ENCODE measurements around the gene ZSCAN30. TPM values are rescaled to one million over a fixed set of nuclear protein-coding genes. Genes with fewer than 3 reads are reported as not detected.

ZSCAN30 gene
- total and polyA plus RNA-seq, 10 donors, result 7.2 to 39.2 (median 23.9) TPM

DNA sequence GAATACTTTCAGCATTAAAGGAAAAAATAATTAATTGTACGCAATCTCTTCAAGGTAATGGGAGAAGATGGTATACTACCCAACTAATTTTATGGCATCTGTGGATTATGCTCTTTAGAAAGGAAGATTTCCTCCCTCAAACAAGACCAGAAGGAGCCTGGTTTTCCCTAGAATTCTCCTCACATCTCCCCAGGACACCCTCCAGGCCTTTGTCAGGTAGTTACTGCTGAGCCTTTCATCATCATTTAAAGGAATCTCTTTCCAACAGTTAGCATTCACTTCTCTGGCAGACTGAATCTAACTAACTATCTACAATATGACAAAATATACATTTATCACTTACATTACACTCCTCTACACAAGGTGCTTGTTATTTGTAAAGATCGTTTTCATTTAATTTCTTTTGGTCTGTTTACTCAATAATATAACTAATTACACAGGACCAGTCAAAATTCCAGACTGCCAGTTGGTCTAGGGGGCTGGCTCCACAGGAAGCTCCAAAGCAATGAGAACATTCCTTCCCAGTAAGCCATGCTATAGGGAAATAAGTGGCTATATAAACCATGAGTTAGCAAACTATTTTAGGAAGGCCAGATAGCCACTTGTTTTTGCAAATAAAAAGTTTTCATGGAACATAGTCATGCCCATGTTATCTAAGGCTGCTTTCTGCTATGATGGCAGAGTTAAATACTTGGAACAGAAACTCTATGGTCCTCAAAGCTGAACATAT lies 35.1 kb upstream of the ZSCAN30 start:
- H3K4me3 ChIP-seq, result no peak overlapping the region
- TF ChIP-seq POLR2AphosphoS5 (IDR thresholded peaks at IDR 0.05) (no peak), POLR2A (IDR thresholded peaks at IDR 0.05) (no peak)
- TF ChIP-seq, protein P1, sequence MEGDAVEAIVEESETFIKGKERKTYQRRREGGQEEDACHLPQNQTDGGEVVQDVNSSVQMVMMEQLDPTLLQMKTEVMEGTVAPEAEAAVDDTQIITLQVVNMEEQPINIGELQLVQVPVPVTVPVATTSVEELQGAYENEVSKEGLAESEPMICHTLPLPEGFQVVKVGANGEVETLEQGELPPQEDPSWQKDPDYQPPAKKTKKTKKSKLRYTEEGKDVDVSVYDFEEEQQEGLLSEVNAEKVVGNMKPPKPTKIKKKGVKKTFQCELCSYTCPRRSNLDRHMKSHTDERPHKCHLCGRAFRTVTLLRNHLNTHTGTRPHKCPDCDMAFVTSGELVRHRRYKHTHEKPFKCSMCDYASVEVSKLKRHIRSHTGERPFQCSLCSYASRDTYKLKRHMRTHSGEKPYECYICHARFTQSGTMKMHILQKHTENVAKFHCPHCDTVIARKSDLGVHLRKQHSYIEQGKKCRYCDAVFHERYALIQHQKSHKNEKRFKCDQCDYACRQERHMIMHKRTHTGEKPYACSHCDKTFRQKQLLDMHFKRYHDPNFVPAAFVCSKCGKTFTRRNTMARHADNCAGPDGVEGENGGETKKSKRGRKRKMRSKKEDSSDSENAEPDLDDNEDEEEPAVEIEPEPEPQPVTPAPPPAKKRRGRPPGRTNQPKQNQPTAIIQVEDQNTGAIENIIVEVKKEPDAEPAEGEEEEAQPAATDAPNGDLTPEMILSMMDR (IDR thresholded peaks at IDR 0.05 in 8 of 11, conservative IDR thresholded peaks at IDR 0.05 in 3 of 11), result no peak
- no peaks in the 10 kb centered on the region for H3K27me3 ChIP-seq (replicated peaks in 1 of 7)
- no peak overlapping the region for H3K27ac ChIP-seq
- DNase-seq, result no peak
- H3K9me3 ChIP-seq, result peaks cover 0 to 16% (median 0%) of the 10 kb centered on the region in 8 donors
- intact Hi-C loops (cut with DNase I; ENCODE audit: low total_unique reads), result no loop called here
- no peaks in the 10 kb centered on the region for H3K4me1 ChIP-seq
- H3K36me3 ChIP-seq, result no peaks in the 10 kb centered on the region
- 33 to 89% (median 61%) methylated on average over 2 of the region's 2 CpGs for WGBS, 5 donors

DNA sequence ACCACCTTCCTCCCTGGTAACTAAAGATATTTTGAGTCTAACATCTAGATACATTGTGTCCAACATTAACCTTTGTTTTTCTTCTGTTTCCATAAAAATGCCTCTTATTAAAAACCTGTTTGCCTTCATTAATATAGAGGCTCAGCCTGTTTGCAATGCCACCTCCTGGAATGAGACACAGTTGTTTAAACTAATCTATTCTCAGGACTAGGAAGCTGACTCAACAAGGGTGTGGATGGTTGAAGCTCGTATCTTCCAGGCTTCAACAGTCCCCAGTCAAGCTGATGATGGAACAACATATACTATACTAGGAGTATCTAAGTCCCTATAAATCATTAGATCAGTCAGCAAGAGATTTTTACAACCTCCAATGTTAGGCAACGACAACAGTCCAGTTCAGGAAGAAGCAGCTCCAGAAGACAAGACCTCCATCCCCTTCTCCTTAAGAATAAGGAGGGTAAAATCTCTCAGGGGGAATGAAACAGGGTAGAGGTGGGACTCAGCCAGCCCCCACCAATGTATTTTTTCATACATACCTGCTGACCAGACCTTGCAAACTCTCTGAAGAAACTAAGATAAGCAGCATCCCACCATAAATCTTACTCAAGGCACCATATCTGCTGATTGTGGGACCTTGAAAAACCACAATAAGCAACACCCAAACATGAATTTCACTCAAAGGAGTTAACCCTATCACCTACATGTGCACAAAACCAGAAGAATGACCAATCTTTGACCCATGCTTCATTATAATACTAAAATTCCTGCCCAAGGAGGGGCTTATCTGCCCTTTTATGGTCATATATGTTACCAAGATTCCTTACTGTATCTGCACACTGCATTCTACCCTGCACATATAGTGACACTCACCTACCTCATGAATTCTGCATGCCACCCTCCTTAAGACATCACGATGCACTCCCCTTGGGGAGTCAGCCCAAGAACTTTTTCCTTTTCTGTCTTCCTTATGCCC lies 32.7 kb upstream of the ZSCAN30 start:
- 84 to 89% (median 86%) methylated on average over 3 of the region's 3 CpGs for whole genome bisulfite sequencing, 5 donors
- Histone ChIP-seq H3K4me3 (no peak overlapping the region), H3K9me3 (peaks cover 0 to 5% (median 0%) of the 10 kb centered on the region in 8 donors), H3K27me3 (replicated peaks in 1 of 7) (no peaks in the 10 kb centered on the region), H3K27ac (no peak overlapping the region), H3K36me3 (no peaks in the 10 kb centered on the region), H3K4me1 (no peaks in the 10 kb centered on the region)
- intact Hi-C loops (cut with DNase I; ENCODE audit: low total_unique reads), result no loop called here
- DNase-seq, result no peak
- TF ChIP-seq POLR2A (IDR thresholded peaks at IDR 0.05), result no peak
- no peak for TF ChIP-seq POLR2AphosphoS5 (IDR thresholded peaks at IDR 0.05)
- TF ChIP-seq, protein P1 (IDR thresholded peaks at IDR 0.05 in 8 of 11, conservative IDR thresholded peaks at IDR 0.05 in 3 of 11), result no peak

DNA sequence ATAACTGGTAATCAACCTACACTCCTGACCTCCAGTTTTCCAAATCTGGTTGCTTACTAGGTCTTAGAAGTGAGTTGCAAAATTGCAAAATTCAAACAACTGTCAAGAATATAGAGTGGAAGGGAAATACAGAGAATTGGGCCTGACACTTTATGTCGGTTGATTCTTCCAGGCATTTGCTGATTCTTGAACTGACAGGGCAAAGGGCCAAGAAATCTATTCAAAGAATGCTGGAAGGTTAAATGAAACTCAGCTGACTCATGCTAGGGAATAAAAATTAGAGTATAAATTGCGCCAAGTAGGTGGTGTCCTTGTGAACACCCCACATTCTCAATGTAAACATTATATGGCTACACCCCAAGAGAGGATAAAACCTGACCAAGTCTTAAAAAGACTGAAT lies 21.5 kb upstream of the ZSCAN30 start:
- WGBS, 5 donors, result 76 to 90% (median 86%) methylated on average over 2 of the region's 2 CpGs
- peaks cover 2 to 32% (median 14%) of the 10 kb centered on the region in 6 donors for H3K36me3 ChIP-seq
- peaks cover 13 to 100% (median 94%) of the 10 kb centered on the region in 8 donors for H3K9me3 ChIP-seq
- H3K4me3 ChIP-seq, result no peak overlapping the region
- no peak for DNase-seq
- TF ChIP-seq, protein P1 (IDR thresholded peaks at IDR 0.05 in 8 of 11, conservative IDR thresholded peaks at IDR 0.05 in 3 of 11), result no peak
- TF ChIP-seq POLR2AphosphoS5 (IDR thresholded peaks at IDR 0.05), result no peak
- TF ChIP-seq POLR2A (IDR thresholded peaks at IDR 0.05), result no peak
- intact Hi-C loops (cut with DNase I; ENCODE audit: low total_unique reads), result no loop called here
- H3K27me3 ChIP-seq (replicated peaks in 1 of 7), result no peaks in the 10 kb centered on the region
- no peak overlapping the region for H3K27ac ChIP-seq
- H3K4me1 ChIP-seq, result no peaks in the 10 kb centered on the region

Measured in spleen (tissue), 11 donors.